GM19239 (cell line): ENCODE results near the gene CHRNB2.
"Not testable (repeated sequence)": the region's sequence is repeated elsewhere in the genome, so short reads cannot be mapped to it uniquely, and the experiment has no call there.

ENCODE experiments used
- DNase-seq: peaks from one replicate; pipeline ENCODE4 v3.0.0; 2011; ENCODE audit warnings: low spot score; ENCODE audit not compliant: insufficient read length
- FAIRE-seq: peaks from 2 replicates; lab custom pipeline; 2011; peaks lifted over from hg19 to GRCh38; lab: Jason Lieb, UNC

The CHRNB2 gene, protein sequence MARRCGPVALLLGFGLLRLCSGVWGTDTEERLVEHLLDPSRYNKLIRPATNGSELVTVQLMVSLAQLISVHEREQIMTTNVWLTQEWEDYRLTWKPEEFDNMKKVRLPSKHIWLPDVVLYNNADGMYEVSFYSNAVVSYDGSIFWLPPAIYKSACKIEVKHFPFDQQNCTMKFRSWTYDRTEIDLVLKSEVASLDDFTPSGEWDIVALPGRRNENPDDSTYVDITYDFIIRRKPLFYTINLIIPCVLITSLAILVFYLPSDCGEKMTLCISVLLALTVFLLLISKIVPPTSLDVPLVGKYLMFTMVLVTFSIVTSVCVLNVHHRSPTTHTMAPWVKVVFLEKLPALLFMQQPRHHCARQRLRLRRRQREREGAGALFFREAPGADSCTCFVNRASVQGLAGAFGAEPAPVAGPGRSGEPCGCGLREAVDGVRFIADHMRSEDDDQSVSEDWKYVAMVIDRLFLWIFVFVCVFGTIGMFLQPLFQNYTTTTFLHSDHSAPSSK

DNA sequence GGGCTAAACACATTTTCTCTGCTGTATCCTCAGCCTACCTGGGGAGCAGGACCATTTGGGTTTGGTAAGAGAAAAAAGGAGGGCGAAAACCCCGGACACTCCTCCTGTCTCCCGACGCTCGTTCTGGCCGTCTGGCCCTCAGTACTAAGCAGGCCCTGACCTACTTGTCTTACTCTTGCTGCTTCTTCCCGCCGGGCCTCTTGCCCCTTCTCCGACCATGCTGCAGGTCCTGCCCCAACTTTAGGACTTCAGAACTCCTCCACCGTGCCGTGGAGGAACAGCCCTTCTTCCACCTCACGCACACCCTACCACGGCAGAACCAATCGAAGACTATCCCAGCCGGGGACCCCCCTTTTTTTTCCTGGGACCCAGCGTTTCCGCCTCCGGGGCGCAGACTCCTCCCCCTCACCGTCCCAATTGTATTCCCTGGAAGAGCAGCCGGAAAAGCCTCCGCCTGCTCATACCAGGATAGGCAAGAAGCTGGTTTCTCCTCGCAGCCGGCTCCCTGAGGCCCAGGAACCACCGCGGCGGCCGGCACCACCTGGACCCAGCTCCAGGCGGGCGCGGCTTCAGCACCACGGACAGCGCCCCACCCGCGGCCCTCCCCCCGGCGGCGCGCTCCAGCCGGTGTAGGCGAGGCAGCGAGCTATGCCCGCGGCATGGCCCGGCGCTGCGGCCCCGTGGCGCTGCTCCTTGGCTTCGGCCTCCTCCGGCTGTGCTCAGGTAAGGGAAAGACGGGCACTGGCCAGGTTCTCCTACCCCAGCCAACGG, at the start of gene CHRNB2:
Gene CHRNB2 (plus strand): TSS at position 393 of the 771 bp plus-strand sequence. CDS start 267 bp downstream, at position 660.
- peak; percentile 87 for DNase-seq
- FAIRE-seq: peak; percentile 55

DNA sequence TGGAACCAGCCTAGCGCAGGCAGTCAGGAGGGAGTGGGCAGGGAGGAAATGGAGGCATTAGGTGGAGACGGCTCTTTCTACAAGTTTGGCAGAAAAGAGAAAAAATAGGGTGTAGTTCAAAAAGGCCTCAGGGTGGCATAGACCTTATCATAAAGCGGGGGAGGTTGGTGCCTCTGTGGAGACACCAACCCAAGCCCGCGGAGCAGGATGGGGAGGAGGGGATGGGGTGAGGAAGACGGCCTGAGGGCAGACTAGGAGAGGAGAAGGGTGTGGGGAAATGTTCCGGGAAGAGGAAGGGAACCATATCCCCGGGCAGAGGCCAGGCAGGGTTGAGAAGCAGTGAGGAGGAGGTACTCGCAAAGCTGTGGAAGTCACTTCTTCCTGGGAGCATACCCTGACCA, 48.0 kb upstream of the CHRNB2 start:
- DNase-seq (no peak), FAIRE-seq (no peak)

DNA sequence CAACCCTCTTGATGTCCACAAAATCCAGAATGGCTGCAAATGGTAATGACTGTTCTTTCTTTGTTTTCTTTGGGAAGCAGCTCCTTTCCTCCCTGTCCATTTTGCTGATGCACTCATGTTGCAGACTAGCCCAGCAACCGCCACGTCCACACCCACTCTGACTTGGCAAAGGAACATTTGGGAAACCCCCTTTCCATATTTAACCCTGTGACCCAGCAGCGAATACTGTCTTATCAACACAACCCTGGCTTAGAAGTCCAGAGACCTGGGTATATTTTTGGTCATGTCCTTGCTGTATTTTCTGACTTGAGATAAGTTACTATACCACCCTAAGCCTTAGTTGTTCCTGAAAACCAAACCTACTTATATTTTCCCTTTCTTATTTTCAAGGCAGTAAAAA, 47.2 kb upstream of the CHRNB2 start:
- DNase-seq (no peak), FAIRE-seq (no peak)

DNA sequence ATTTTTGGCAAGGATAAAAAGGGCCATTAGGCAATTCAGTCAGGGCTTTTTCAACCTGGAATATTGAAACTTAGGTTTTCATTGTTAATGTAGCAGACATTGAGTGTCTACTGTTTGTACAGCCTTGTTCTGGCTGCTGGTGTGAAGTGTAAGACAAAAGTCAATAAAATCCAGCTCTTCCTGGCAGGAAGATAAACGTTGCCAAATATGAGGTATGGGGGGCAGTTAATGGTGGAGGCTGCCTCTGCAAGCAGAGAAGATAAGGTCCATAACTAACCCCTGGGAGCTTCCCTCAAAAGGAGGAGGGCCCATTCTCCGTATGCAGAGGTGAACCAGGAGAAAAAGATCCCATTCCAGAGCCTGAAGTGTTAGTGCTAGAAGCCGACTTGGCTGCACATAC, 45.9 kb upstream of the CHRNB2 start:
- FAIRE-seq (no peak), DNase-seq (no peak)

DNA sequence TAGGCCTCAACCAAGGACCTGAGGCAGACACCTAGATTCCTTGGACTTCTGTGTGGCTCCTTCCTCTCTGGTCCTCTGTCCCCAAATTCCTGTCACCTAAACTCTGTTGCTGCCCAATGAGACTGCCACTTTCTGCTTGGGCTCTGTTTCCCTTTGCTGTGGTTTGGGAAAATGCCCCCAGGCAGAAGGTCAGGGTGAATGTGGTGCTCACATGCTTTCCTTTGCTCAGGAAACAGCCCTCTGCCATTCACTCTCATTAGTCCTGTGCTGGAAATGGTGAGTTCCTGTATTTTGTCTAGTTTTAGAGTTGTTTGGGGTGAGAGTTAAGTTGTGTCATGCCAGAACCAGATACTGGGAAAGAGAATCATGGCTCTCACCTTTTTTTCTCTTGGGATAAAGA, 42.7 kb upstream of the CHRNB2 start:
- FAIRE-seq (no peak), DNase-seq (no peak)

DNA sequence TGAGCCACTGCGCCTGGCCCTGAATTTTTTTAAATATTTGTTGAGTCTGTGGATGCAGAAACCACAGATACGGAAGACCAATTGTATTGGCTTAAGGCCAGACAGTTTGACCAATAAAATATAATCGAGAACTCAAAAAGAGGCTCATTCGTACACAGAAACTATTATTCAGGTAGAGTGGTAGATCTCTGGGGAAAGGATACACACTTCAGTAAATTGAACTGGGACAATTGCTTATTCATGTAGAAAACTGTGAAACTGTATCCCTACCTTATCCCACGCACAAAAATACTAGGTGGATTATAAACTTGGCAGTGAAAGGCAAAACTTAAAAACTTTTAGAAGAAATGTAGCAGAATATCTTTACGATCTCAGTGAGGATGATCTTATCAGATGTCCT, 40.4 kb upstream of the CHRNB2 start:
- FAIRE-seq: no peak
- DNase-seq: no peak

DNA sequence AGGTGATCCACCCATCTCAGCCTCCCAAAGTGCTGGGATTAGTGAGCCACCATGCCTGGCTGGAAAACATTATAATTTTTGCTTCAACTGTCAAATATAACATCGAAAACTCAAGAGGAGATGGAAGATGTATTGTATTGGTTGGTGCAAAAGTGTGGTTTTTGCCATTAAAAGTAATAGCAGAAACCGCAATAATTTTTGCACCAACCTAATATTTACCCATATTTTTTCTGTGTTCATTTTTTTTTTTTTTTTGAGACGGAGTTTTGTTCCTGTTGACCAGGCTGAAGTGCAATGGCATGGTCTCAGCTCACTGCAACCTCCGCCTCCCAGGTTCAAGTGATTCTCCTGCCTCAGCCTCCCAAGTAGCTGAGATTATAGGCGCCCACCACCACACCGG, 38.3 kb upstream of the CHRNB2 start:
- no peak for FAIRE-seq
- no peak for DNase-seq

DNA sequence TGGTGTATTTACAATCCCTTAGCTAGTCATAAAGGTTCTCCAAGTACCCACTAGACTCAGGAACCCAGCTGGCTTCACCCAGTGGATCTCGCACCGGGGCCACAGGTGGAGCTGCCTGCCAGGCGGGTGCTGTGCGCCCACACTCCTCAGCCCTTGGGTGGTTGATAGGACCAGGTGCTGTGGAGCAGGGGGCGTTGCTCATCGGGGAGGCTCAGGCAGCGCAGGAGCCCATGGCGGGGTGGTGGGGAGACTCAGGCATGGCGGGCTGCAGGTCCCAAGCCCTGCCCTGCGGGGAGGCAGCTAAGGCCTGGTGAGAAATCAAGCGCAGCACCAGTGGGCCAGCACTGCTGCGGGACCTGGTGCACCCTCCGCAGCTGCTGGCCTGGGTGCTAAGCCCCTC, 35.6 kb upstream of the CHRNB2 start:
- DNase-seq, FAIRE-seq: not testable (repeated sequence)

DNA sequence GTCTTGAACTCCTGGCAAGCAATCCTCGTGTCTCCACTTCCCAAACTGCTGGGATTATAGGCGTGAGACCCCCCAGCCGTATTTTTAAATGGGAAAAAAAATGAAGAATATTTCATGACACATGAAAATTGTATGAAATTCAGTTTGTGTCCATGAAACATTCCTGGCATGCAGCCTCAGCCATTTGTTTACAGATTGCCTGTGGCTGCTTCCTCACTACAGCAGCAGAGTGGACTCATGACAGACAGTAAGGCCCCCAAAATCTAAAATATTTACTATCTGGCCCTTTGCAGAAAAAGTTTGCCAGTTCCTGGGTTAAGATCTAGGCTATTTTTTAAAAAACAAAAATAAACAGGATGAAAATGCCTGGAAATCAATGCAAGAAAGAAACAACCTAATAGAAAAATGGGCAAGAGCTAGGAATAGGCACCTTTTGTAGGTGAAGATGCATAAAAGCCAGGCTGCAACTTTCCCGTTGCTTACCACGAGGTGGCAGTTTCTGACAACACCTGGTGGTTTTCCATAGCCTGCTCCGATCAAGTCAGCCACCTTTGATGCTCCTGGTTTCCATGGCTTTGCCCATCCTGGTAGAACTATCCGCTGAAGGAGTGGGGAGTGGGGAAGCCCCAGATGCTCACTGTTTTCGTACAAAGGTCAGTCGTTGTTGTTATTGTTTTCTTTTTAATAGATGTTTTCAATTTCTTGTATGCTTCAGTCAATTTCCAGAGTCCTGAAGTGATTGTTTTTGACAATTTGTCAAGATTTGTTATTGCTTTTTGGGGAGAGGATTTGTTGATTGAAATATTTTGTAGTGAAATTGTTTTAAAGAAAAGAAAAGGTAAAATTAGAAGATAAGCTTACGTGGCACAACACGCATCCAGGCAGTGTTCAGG, 33.4 kb upstream of the CHRNB2 start:
- FAIRE-seq: no peak
- peak; percentile 24 for DNase-seq

DNA sequence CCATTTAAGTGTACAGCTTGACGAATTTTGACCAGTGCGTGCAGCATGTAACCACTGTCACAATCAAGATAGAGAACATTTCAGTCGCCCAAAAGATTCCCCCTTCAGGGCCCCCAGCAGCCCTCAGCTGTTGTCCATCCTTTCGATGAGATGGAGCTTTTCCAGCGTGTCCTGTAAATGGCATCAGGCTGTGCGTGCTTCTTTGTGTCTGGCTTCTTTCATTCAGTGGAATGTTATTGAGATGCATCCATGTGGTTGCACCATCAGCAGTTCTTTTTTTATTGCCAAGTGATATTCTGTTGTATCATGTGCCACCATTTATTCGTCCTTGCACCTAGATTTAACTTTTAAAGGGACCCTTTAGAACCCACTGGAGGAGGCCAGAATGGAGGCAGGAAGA, 31.0 kb upstream of the CHRNB2 start:
- DNase-seq: no peak

DNA sequence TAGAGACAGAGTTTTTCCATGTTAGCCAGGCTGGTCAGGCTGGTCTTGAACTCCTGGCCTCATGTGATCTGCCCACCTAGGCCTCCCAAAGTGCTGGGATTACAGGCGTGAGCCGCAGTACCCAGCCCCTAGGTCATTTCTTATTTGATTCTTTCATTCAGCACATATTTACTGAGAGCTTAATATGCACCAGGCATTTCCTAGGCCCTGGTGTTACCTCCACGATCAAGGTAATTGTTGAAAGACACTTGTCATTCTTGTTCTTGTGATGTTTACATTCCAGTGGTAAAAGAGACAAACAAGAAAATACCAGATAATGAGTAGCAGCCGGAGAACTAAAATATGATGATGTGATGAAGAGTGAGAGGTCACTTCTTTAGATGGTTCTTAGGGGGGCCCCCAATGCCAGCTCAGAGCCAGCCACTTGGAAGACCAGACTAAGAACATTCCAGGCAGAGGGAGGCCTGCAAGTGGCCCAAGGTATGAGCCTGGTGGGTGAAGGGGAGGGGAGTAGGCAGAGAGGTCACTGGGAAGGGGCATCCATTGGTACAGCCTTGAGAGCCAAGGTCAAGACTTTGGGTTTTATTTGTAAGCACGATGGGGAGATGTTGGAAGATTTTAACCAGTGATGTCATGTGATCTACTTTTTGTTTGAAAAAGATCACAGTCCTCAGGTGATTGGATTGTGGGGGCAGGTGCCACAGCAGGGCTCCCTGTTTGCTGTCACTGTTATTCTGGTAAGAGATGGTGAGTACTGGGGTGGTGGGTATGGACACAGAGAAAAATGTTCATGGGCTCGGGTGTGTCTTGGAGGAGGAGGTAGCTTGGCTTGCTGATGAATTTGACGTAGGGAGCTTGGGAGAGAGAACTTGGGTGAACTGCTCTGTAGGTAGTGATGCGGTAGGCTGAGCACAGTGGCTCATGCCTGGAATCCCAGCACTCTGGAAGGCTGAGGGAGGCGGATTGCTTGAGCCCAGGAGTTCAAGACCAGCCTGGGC, 27.8 kb upstream of the CHRNB2 start:
- no peak for FAIRE-seq
- DNase-seq: no peak

More for the DNA sequence above, 31.0 kb upstream of the CHRNB2 start:
- no peak for FAIRE-seq

DNA sequence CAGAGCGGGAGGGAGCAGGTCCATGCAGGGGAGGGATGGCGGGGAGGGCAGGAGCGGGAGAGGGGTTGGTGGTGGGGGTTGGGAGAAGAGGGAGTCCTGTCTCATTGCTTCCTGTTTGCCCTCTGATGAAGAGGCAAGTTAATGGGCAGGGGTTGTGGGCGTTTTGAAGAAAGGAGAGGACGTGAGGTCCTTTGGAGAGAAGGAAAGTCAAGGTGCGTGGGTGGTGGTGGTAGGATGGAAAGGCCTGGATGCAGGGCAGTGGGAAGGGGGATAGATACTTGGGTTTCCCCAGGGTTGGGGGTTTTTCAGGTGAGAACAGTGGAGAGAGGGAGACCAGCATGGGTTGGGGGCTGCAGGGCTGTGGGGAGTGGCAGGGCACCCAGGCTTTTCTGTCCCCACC, 26.3 kb upstream of the CHRNB2 start:
- DNase-seq (no peak), FAIRE-seq (no peak)

DNA sequence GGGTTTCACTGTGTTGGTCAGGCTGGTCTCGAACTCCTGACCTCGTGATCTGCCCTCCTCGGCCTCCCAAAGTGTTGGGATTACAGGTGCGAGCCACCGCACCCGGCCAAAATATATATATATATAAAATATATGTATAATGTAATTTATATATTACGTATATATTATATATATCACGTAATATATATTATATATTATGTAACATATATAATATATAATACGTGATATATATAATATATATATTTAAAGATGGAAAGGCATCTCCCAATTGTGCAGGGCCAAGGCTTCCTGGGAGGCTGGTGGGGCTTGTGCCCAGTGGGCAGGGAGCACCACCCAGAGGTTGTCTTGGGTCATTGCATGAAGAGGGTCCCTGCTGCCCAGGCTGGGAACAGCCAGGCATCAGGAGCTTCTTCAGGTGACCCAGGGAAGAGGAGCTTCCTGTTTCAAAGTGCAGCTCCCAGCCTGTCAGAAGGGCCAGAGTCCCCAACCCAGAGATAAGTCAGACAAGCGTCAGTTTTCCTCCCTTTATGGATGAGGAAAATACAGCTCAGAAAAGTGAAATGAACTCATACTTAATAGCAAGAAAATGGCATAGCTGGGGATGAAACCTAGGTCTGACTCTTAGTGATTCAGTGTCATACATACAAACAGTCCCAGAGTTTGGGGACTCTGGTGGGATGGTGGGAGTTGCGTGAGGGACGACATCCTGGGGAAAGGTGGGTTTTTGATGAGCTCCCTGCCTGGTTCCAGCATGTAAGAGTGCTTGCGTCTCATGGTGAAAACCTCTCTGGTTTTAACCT, 21.1 kb upstream of the CHRNB2 start:
- peak; percentile 70 for DNase-seq
- FAIRE-seq: peak; percentile 73

DNA sequence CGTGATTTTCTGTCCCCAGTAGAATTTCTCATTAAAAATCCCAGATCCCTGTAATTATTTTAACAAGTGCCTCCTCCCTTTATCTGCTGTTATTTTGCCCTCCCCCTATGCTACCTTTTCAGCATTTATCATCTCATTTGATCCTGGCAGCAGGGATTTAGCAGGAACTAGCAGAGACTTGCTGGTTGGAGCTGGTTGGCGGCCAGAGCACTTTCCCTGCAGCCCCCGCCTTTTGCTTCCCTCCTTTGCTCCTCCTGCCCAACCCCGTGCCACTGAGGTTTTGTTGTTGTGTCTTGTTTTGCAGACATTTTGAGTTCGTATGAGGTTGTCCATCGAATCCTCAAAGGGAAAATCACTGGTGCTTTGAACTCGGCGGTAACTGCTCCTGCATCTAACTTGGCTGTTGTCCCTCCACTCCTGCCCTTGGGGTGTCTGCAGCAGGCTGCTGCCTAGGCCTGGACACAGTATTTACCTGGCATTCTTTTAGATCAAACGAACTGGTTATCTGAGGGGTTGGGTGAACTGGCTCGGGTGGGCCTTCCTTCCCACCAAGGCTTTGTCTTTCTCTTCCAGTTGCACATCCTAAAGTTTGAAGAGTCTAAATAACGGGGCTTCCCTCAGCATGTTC, 20.4 kb upstream of the CHRNB2 start:
- DNase-seq (no peak), FAIRE-seq (no peak)

DNA sequence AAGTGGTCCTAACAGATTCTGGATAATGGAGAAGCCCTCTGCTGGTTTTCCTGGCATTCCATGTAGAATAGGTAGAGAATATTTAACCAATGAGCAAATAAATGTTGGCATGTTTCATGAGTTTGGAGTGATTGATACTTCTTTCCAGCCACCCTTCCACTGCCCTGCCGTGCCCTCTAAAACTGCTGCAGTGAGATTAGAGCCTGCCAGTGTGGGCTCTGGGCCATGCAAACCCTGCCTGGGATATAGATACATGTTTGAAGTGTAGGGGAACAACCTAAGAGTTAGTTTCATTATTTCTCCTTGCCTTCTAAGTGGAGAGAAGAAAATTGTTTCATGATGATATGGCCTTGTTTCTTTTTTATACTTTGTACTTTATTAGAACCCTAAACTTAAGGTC, 19.6 kb upstream of the CHRNB2 start:
- no peak for FAIRE-seq
- DNase-seq: no peak

DNA sequence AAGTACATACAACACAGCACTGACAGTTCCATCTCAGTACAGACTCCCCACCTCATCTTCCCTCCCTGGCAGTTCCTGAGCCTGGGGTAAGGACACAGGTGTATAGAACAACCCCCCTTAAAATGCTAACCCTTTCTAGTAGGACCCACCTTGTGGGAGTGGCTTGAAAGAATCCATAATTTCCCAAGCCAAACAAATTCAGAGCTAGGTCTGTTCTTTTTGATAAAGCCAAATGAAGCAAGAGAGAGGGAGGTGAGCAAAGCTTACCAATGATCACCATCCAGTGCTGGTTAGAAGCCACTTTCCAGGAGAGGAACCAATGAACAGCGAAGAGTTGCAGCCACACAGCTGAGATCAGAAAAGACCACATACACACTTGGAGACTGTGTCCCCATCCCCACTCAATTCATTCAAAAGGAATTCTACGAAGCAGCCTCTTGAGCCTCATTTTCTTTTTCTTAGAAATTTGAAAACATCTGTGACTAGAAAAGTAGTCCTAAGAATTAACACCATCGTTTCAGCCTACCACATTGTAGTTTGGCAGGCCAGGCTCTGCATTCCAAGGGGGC, 18.3 kb upstream of the CHRNB2 start:
- FAIRE-seq (no peak), DNase-seq (no peak)

DNA sequence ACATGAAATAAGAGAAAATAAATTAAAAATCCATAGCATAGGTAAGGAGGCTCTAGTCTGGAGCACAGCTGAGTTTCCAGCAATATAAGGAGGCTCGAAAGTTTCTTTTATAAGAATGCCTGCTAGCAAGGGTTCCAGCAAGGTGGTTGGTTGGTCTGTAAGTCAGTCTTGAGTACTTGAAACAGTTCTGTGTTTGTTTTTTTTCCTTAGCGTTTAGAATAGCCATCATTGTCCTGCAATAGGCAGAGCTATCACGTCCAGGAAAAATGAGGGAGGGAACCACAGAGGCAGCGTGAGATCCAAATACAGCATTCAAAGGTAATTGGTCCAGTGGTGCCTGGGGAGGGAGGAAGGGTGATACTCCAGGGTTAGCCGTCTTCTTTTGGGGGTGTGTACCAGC, 17.5 kb upstream of the CHRNB2 start:
- DNase-seq (no peak), FAIRE-seq (no peak)

DNA sequence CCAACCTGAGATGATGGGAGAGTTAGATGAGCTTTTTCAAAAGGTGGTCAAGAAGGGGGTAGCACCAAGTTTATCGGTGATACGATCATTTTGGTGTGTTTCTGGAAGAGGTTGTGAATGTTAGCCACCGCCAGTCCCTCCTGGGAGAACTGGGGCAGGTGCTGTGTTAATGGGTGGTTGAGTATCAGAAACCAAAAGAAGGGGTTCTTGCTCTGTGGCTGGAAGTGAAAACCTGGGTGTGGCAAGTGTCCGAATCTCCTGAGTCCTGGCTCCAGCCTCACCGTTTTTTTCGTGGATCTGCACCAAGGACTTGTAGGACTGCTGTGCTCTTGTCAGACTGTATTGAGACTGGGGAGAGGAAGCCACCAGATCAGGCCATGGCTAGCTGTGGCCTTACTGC, 16.9 kb upstream of the CHRNB2 start:
- no peak for DNase-seq
- FAIRE-seq: no peak
